GM18511 (cell line): ENCODE results near the gene MBP.
"Not testable (repeated sequence)": the region's sequence is repeated elsewhere in the genome, so short reads cannot be mapped to it uniquely, and the experiment has no call there.

Source experiments
- ATAC-seq: cut with Tn5 transposase; IDR thresholded peaks from one replicate; pipeline ENCODE4 v1.9.1; 2021; ENCODE audit warnings: mild to moderate bottlenecking, moderate library complexity; ENCODE audit not compliant: unreplicated experiment

MBP gene

DNA sequence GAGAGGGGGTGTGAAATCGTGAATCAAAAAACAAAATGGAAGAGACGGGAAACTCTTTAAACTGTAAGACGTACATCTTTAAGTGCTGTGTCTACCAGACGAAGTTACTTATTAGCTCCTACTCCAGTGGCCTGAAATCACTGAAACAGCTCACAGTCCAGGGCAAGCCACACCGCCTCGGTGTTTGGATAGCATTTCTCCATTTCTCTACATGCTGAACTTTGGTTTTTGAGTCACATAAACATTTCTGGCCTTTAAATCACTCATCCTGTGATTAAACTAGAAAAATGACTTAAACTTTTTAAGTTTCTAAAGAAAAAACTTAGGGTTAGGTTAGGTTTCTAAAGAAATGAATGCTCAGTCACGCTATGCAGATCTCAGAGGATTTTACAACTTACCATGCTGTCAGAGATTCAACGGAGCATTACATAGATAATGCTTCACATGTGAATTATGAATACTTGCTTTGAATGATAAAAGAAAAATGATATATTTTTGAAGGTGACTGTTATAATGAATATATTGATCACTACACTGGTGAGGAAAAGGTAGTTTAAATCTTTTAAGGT is 138.4 kb downstream of the MBP start:
- ATAC-seq, result no peak

DNA sequence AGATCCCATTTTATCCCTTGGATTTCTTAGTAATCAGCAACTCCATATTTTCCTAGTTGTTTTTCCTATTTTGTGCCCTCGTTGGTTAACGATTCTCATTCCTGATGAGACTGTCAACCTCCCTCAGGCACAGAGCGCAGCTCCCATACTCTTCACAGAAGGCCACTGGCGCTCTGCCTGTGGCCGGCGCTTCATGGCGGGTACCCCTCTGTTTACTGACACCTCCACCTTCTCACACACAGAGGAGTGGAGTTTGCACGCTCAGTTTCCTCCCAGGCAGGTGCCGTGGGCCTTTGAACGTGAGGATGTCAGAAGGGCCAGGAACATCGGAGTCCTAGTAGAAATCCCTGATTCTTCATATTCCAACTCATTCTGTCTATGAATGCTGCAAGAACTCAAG is 139.0 kb downstream of the MBP start:
- ATAC-seq, result no peak

DNA sequence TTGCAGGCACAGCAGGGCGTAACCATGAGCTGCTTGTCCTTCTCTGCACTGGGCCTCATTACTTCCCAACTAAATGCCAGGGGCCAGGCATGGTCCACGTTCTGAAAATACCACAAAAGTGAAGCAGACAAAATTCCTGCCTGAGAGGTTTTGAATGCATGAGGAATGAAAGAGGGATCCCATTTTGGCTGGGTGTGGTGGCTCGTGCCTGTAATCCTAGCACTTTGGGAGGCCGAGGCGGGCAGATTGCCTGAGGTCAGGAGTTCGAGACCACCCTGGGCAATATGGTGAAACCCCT is 139.5 kb downstream of the MBP start:
- no peak for ATAC-seq

DNA sequence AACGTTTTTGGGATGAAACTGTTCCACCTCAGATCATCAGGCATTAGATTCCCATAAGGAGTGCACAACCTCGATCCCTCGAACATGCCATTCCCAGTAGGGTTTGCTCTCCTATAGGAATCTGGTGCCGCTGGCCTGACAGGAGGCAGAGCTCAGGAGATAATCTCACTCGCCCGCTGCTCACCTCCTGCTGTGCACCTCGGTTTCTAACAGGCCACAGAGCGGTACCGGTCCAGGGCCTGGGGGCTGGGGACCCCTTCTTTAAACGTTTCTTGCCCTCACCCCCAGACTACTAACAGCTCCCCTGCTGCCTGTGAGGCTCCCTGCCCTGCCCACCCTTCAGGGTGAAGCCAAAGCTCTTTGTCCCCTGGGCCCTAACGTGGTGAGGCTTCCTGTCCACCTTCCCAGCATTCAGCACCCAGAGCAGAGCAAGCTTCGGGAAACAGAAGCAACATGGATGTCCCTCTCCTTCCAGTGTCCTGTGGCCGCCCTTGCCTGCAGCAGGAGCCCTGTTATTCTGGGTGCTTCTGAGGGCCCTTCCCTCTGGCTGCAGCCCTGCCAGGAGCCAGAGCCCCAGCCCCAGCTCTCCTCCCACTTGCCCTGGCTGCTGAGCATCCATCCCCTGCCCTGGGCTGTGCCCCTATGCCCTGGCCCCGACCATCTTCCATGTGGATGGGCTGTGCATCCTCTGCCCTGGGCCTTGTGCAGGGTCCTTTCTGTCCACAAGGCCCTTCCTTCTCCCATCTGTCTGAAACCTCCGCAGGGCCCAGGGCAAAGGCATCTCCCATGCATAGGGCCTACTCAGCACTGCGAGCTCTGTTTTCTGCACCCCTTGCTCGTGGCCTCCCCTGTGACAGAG is 140.1 kb downstream of the MBP start:
- ATAC-seq, result no peak

DNA sequence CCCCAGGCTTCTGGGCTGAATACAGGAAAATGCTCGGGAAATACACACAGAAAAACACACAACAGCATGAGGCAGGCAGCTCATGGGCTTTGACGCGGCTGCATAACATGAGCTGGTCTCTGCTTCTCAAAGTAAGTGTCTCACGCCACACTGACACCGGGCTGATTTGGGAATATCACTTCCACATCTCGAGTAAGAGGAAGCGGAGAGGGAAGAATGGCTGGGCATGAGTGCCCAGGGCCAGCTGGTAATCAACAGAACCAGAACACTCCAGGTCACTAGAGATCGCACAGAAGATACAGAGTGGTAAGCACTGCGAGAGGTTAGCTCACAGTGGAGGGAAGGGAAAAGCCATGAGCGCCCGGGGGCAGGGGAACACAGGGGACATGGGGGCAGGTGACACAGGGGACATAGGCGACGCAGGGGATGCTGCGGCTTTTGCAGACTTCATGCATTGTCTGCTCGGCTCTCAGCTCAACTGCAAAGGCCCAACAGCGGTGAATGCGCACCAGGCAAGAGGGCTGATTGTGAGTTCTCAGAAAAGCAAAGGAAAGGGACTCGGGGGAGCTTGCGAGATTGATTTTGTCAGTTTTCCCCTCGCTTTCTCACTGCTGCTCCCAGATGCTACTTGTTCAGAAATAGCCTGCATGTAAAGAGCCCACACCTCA is 141.4 kb downstream of the MBP start:
- no peak for ATAC-seq

DNA sequence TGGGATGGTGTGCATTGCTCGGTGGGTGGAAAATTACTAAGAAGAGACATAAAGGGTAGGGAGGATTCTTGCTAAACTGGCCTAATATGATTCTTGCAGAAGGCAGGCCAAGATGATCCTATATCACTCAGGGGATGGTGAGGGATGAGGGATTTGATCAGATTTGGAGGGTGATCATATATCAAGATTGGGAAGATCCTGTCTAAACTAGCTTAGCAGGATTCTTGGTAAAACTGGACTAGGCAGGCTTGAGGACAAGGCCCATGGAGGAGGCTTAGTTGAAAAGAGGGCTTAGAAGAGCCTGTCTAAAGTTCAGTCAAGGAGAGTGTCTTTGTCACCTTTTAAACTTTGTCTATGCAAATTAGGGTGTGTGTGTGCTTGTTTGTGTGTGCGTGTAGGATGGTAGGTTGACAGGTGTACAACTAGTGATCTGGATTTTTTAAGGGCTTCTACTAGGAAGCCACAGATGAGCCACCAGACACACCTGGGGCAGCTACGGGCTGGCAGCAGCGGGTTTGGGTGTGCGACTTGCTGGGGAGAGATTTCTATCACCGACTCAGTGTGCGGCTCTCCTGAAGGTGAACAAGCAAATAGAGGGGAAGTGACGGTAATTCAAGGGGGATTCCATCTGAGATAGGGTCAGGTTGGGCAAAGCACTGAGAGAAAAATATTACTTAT is 142.1 kb downstream of the MBP start:
- ATAC-seq, result not testable (repeated sequence)

DNA sequence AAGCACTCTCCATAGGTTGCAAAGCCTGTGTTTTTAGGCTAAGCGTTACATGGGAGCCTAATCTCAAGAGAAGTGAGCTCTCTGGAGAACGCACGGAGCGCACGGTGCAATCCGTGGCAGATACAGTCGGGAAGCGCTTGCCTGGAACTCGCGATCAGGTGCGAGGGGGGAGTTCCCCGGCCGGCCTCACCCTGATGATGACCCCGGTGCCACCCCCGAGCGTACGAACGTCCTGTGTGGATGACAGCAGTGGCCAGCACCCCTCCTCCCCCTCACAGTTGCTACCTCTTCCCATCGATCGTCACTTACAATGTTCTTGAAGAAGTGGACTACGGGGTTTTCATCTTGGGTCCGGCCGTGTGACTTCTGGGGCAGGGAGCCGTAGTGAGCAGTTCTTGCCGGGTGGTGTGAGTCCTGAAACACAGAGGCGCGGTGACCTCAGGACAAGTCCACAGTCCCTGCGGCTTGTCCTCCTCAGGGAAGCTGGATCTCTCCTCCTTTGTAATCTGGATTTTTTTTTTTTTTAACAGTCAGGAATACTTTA is 142.9 kb downstream of the MBP start:
- ATAC-seq, result no peak

DNA sequence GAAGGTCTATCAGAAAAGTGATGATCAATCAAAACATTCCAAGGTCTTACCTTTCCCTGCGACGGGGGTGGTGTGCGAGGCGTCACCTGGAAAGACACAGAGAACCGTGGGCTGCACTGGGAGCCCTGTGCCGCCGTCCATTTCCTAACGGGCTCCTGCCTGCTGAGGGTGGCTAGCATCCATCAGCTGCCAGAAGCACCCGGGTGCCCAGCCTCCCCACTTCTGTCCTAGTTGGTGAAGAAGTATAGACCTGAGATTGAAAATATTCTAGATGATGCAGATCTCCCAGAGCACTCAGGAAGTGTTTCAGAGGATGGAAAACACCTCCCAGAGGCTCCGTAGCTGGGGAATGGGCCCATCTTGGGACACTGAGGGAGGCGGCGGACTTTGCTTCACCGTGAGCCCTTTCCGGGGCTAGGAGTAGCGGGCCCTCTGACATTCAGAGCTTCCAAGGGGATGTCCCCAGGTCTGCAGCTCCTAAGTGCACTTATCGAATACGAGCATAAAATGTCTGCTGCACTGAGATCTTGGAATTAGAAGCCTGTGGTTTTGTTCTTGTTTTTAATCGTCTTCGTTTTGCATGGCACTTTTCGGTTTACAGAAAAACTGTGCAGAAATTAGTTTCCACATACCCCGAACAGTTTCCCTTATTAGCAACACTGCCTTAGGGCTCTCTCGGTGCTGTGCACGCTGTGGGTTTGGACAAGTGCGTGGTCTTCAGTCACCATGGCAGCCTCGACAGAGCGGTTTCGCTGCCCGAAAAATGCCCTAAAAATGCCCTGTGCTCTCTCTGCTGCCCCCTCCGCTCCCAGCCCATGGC is 143.5 kb downstream of the MBP start:
- no peak for ATAC-seq

DNA sequence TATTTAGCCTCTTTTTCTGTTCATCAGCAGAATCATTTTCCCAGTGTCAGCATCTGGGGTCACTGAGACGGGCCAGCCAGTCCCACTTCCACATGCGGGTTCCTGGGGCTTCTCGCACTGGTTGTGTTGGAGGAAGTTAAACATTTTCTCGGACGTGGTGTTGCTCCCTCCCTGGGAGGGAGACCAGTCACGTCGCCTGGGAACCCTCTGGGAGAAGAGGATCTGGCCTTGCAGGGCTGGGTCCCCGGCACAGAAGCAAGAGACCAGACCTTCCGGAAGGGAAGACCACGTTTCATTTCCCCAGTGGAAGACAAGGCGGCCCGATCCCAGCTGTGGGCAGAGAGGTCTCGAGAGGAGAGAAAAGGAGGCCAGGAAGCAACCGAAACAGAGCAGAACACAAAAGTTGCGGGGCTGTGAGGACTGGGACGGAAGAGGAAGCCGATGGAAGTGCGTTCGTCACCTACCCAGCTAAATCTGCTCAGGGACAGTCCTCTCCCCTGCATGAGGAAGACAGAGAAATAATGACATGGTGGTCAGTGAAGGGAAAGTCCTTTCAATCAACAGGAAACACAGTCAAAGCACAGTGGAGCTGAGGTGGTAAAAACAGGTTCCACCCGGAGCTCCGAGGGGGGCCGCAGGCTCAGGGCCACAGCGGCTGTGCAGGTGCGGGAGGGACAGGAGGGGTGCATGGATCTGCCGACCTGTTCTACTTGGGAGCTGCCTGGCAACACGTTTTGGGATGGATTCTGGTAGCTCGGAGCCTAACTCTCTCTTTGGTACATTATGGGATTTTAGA is 144.4 kb downstream of the MBP start:
- ATAC-seq, result no peak

DNA sequence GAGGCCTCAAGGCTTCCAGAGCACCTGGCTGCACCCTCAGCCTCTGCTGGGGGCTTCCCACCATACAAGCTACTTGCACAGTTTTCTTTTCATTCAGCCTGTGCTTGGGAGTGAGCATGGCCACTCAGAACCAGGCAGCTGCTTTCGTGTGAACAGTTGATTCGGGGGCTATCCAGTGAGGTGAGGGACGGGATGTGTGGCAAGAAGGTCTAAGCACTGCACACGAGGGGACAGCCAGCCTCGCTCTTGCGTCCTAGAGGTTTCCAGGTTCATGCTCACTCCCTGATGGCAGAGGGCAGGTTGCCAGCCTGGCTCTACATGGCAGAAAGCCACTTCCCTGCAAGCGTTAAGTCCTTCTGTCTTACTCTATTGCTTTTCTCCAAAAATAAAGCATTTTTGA is 146.2 kb downstream of the MBP start:
- no peak for ATAC-seq

DNA sequence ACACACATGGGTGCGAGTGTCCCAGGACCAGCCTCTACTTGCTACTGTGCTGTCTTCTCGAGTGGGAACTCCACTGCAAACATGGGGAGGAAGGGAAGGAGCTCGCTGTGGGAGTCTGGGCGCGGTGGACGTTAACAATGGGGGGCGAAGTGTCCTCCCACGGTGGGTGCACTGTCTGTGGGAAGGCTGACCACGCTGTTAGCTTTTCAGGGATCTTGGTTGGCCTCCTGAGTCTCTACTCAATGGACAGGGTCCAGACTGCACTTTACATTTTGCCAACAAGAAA is 146.7 kb downstream of the MBP start:
- ATAC-seq, result no peak

DNA sequence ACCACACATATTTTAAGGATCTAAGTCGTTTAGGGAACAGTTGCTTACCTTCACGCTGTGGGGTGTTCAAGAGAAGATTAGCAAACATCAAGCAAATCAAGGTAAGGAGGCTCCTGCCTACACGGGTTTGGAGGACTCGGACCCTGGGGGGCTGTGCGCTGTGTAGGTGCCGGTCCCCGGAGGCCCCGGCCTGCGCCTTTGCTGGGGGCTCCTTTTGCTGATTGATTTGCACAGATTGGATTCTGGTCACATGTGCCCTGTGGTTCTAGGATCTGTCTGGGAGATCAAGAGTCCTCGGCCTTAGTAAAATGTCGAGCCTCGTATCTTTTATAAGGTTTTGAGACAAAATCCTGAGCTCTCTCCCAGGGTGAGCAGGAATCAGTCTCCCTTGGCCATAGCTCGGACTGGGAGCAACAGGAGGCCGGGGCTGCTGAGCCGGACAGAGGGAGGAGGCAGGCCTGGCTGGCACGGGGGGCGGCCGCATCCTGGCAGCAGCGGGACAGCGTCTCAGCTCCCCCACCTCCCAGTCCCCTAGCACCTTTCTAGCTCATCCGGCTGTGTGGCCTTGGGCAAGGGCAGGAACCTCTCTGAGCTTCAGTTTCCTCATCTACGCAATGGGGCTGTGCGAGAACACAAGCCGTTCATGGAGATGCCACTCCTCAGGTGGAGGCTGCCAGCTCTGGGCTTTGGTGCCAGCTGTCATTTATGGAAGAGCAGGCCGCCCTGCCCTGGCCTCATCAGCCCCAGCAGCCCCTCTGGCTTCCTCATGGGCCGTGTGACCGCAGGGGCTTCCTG is 147.2 kb downstream of the MBP start:
- no peak for ATAC-seq

DNA sequence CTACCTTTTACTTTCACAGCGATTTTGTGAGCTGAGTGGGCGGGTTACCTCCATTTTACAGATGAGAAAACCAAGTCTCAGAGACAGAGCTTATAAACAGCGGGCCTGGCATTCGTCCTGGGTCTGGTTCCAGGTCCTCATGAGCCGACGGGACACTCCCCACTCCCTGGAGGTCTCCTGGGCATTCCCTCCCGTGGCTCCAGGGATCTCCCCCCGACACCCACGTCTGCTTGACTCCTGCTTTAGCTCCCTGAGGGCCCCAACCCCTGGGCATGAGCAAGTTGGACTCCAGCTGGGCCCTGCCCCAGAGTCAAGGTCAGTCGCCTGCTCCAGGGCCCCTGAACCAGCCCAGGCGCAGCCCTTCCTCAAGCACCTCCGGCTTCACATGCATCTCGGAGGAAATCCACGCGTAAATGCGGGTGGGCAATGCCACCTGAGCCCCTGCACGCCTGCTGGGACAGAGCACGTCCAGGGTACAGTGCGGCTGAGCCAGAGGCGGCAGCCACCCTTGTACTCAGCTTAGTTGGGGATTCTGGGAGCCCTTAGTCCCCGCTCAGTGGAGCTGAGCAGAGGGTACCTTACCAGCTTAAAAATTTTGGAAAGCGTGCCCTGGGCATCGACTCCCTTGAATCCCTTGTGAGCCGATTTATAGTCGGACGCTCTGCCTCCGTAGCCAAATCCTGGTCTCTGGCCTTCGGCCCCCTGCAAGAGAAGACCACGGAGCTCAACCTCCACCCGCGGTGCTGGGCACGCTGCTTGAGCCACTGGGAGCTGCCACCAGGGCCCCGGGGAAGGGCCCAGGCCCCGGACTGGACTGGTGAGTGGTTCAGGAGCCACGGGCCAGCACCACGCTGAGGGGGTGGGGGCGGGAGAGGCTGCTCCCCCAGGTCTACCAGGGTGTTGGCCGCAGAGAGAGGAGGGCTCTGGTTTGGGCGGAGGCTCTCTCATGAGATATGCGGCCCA is 148.1 kb downstream of the MBP start:
- ATAC-seq, result no peak

DNA sequence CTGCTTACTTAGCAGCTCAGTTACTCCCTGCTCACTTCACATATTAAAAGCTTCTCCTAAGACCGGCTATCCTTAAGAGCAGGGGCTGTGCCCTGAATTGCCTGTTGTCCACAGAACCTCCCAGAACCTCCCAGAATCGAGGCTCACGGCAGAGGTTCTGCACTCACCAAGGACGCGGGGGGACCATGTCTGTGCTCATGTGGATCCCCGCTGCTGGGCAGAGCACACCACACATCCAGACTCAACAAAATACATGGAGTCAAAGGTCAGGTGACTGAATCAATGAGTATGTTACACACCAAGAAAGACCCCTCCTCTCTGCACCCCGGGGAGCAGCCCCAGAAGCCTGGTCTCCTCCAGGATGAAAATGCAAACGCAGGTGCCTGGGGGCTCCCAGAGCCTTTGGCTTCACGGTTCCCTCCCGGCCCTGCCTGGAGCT is 149.0 kb downstream of the MBP start:
- ATAC-seq, result no peak

DNA sequence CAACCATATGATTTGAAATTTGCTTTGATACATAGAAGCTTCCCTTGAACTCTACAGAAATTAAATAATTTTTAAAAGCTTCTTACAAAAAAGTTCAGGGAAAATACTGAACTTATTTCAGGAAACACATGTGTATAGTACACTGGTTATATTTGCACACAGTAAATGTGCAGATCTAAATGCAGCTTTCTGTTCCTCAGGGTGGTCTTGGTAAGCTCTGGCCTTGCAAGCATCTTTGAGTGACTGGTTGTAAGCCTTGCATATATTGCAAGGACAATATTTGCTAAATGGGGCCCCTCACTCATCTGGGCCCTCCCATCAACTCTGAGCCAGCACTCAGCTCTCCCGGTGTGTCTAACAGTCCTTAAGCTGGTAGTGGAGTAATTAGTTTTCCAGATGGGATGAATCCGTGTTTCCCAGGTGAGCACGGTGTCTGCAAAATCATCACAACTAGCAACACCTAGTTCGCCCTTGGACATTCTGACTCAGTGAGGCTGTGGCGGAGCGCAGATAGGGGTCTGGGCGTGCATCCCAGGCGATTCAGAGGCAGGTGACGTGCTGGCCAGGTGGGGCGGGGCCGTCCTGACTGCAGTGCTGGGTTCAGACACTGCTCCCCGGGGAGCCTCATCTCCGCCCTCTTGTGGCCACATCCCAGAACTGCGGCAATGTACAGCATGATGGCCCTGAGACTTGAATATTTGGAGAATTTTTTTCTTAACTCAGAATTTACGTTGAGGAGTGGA is 149.6 kb downstream of the MBP start:
- ATAC-seq, result peak; percentile 75

DNA sequence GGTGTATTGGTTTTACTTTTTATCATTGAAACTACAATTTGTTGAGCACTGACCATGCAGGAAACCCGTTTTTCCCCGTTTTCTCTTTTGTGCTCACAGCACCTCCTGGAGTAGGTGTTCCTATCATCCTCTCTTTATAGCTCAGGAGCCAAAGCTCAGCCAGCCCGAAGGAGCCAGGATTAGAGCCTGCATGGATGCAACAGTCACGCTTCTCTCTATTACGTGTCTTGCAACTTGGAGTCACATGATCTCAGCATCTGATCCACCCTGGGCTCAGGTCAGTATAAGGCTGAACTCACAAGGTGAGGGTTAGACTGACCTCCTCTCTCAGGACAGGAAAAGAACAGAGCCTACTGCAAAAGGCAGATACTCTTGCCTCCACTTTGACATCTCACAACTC is 150.5 kb downstream of the MBP start:
- ATAC-seq, result no peak

DNA sequence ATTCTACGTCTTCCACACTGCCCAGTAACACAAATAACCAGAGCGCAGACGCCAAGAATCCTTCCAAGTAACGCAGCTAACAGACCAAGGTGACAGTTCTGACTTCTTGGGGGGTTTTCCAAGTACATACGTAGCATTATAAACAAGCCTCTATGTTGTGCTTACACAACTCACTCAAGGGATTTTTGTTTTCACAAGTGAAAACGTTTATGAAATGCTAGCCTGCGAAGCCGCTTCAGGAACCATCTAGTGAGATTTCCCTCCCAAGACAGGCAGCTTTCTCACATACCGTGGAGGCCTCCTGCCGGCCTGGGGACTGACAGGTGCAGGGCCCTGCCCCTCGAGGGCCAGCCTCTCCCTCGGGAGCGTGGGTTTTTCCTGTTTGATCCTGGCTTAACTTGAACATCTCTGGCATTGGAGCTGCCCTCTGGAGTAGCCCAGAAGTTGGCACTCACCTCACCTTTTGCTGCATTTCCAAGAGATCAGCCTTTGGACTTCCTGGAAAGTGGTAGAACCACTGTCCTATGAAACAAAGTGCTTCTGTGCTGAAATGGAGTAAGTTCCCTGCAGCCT is 151.1 kb downstream of the MBP start:
- ATAC-seq, result peak; percentile 59
